Subcutaneous adipose tissue (tissue), 4 donors: ENCODE results near the gene MYB. TPM values are rescaled to one million over a fixed set of nuclear protein-coding genes. Genes with fewer than 3 reads are reported as not detected.

Experiments
- total RNA-seq, 4 donors: library from RNA; depleted of rRNA; stranded (reverse); fragments of >200 nt; gene quantifications; one replicate each; pipeline ENCODE4 v1.1.0, GENCODE V29; 2016
- TF ChIP-seq, protein P1 (sequence below): fragments of 450-650 bp; IDR thresholded peaks from one replicate; pipeline ENCODE4 v1.5.1; 2016; ENCODE audit warnings: low read depth, mild to moderate bottlenecking, control low read depth, antibody characterized with exemption, moderate library complexity

Gene MYB
- total RNA-seq, 4 donors from 2014 or later, result 0.33 to 2.2 (median 0.68) TPM; not detected in 1

GRCh38 chr6:135226537-135226936, 45.4 kb downstream of the MYB start:
- TF ChIP-seq, protein P1, sequence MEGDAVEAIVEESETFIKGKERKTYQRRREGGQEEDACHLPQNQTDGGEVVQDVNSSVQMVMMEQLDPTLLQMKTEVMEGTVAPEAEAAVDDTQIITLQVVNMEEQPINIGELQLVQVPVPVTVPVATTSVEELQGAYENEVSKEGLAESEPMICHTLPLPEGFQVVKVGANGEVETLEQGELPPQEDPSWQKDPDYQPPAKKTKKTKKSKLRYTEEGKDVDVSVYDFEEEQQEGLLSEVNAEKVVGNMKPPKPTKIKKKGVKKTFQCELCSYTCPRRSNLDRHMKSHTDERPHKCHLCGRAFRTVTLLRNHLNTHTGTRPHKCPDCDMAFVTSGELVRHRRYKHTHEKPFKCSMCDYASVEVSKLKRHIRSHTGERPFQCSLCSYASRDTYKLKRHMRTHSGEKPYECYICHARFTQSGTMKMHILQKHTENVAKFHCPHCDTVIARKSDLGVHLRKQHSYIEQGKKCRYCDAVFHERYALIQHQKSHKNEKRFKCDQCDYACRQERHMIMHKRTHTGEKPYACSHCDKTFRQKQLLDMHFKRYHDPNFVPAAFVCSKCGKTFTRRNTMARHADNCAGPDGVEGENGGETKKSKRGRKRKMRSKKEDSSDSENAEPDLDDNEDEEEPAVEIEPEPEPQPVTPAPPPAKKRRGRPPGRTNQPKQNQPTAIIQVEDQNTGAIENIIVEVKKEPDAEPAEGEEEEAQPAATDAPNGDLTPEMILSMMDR, result no peak

- TF ChIP-seq, protein P1, result no peak
Measured at GRCh38 chr6:135227349-135227748, 46.2 kb downstream of the MYB start.

DNA sequence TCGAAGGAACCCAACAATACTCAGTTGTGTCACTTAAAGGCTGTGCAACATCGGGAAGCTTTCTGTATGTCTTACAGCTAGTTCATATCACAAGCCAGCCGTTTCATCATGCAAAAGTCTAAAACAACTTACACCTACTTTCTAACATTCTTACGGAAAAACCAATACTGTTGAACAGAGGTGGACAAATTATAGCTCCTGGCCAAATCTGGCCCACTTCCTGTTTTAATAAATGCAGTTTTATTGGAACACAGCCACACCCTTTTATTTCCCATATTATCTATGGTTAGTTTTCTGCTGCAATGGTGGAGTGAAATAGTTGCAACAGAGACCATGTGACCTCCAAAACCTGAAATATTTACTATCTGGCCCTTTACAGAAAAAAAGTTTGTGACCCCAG, 46.6 kb downstream of the MYB start:
- TF ChIP-seq, protein P1, result no peak

- TF ChIP-seq, protein P1, result no peak
Measured at GRCh38 chr6:135228486-135228885, 47.4 kb downstream of the MYB start.

DNA sequence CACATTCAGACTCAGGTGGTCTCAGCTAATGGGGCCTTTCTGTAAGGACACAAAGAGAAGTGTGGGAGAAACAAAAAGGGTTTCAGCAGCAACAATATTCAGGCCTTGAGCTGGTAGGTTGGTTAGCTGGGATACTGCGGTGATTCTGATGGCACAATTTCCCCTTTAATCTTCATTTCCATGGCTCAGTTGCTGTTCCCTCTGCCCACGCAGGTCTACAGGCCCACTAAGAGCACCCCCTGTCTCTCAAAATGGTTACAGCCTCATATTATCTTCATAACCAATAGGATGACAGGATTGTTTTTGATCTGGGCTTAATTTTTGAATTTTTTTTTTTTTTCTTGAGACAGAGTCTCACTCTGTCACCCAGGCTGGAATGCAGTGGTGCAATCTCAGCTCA, 48.9 kb downstream of the MYB start:
- TF ChIP-seq, protein P1, result no peak

GRCh38 chr6:135230711-135231468, 49.8 kb downstream of the MYB start:
- TF ChIP-seq, protein P1, result no peak

- TF ChIP-seq, protein P1, result no peak
Measured at GRCh38 chr6:135231469-135231844, 50.3 kb downstream of the MYB start.
